GM12891 (cell line): ENCODE results near the gene CKB.

ENCODE experiments used
- PAX5 ChIP-seq: IDR thresholded peaks from 2 replicates; pipeline ENCODE4 v1.6.1; 2011; ENCODE audit warnings: low read length, moderate library complexity, mild to moderate bottlenecking; ENCODE audit not compliant: insufficient read depth, severe bottlenecking
- POLR2A ChIP-seq: IDR thresholded peaks from 2 replicates; pipeline ENCODE4 v1.6.1; 2011; ENCODE audit warnings: low read depth, low read length, control low read depth
- POLR2AphosphoS5 ChIP-seq: IDR thresholded peaks from 2 replicates; pipeline ENCODE4 v1.6.1; 2011; ENCODE audit warnings: low read depth, low read length, control low read depth
- POU2F2 ChIP-seq: IDR thresholded peaks from 2 replicates; pipeline ENCODE4 v1.6.1; 2011; ENCODE audit warnings: low read depth, mild to moderate bottlenecking, control low read depth, low read length, moderate library complexity
- SPI1 ChIP-seq: IDR thresholded peaks from 2 replicates; pipeline ENCODE4 v1.6.1; 2011; ENCODE audit warnings: low read depth, low read length, control low read depth
- TAF1 ChIP-seq: IDR thresholded peaks from 2 replicates; pipeline ENCODE4 v1.6.1; 2011; ENCODE audit warnings: low read depth, low read length, control low read depth

DNA sequence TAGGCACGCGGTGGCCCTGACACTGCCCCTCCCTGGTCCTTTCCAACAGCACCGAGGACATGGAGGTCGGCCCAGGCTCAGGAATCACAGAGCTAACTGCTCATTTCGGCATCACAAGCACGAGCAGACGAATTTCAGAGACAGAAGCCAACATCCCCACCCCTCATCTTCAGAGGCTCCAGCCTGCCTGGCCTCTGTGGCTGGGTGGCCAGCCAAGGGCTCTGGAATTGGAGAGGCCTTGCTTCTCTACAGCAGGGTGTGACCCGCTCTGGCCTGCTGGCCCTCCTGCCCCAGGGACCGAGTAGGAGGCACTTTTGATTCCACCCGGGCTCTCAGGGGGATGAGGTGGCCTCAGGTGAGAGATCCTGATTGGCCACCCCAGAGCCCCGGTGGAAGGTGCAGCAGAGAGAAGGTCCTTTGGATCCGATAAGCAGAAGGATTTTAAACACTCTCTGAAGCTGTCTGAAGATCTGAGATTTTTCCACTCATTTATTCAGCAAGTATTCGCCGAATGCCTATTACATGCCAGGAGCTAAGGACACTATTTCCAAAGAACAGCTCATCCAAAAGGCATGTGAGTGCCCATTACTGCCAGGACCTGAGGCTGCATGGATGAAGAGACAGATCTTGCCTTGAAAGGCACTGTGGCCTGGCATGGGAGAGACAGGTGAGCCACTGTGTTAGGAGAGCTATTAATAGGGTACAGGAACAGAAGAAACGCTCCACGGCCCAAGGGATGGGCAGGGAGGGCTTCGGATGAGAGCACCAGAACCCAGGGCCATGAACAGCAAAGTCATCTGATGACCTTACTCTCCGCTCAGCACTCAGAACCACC lies 29.6 kb upstream of the CKB start:
- no peak for TF ChIP-seq TAF1
- TF ChIP-seq POLR2A: no peak
- TF ChIP-seq POLR2AphosphoS5: no peak
- TF ChIP-seq POU2F2: no peak
- TF ChIP-seq SPI1: no peak
- no peak for TF ChIP-seq PAX5
